D721Med (cell line): ENCODE measurements around the gene GRXCR2.
"Not testable (repeated sequence)": the region's sequence is repeated elsewhere in the genome, so short reads cannot be mapped to it uniquely, and the experiment has no call there.

Source experiments
- DNase-seq: peaks from one replicate; pipeline ENCODE4 v3.0.0; 2011; ENCODE audit warnings: low spot score; ENCODE audit not compliant: insufficient read length
- FAIRE-seq: peaks from 2 replicates; lab custom pipeline; 2011; peaks lifted over from hg19 to GRCh38; lab: Jason Lieb, UNC
- TF ChIP-seq, protein P1 (sequence below): IDR thresholded peaks from 2 replicates; pipeline ENCODE4 v1.5.1; 2012; ENCODE audit warnings: mild to moderate bottlenecking, control low read depth; ENCODE audit not compliant: insufficient read depth; ENCODE audit errors: missing control alignments

Gene GRXCR2

DNA sequence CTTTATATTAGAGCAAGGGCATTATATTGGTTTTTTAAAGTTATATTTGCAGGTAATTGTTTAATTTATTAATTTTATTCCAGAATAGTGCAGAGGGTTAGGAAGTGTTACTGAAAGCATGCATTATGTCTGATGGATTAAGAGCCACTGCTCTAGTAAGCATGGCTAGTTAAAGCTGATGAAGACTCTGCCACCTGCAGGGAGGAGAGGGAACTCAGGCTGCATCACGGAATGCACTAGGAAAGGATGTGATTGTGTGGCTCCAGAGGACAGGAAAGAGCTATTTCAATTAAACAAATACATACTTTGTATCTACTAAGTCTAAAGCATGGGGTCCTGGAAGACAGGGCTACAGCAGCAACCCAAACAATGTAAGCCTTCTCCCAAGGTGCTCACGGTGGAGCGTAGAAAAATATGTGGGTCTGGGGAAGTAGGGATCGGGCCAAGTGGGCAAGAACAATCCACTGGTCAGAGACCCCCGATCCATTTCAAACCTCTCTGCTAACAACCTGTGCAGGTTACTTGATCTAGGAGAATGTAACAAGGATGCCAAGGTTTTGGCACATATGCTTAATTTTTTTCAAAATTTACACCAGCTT lies 15.3 kb upstream of the GRXCR2 start:
- peak; percentile 23 for DNase-seq
- FAIRE-seq = peak; percentile 77
- TF ChIP-seq, protein P1, sequence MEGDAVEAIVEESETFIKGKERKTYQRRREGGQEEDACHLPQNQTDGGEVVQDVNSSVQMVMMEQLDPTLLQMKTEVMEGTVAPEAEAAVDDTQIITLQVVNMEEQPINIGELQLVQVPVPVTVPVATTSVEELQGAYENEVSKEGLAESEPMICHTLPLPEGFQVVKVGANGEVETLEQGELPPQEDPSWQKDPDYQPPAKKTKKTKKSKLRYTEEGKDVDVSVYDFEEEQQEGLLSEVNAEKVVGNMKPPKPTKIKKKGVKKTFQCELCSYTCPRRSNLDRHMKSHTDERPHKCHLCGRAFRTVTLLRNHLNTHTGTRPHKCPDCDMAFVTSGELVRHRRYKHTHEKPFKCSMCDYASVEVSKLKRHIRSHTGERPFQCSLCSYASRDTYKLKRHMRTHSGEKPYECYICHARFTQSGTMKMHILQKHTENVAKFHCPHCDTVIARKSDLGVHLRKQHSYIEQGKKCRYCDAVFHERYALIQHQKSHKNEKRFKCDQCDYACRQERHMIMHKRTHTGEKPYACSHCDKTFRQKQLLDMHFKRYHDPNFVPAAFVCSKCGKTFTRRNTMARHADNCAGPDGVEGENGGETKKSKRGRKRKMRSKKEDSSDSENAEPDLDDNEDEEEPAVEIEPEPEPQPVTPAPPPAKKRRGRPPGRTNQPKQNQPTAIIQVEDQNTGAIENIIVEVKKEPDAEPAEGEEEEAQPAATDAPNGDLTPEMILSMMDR = peak; percentile 83

DNA sequence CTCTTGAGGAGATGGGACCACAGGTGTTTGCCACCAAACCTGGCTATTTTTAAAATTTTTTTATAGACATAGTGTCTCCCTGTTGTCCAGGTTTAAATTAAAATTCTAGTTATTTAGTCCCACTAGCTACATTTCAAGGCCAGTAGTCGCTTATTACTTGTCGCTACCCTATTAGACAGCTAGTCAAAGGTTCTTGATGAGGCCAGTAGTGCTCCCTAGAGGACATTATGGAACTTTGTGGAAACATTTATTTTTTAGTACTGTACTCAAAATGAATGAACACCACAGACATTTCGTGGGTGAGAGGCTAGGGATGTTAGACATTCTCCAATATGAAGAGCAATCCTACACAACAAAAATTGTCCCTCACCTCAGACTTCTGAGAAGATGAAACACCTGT lies 14.4 kb upstream of the GRXCR2 start:
- DNase-seq (no peak), FAIRE-seq (no peak)
- TF ChIP-seq, protein P1 = no peak

DNA sequence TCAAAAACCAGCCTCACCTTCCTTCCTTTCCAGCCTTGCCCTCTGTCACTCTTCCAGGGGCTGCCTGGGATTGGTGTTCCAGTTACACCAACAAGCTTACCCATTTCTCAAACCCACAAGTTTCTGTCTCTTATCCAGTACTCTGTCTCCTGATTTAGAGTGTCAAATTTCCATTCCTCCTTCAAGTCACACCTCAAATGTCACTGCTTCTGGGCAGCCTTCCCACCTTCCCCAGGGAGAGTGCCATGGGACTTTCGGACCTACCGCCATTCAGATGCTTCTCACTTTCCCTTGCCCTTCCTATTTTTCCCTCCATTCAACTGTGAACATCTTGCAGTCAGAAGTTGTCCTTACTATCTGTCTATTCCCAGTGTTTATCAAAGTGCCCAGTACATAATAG lies 2.0 kb upstream of the GRXCR2 start:
- DNase-seq (no peak), FAIRE-seq (no peak)
- TF ChIP-seq, protein P1 = no peak

DNA sequence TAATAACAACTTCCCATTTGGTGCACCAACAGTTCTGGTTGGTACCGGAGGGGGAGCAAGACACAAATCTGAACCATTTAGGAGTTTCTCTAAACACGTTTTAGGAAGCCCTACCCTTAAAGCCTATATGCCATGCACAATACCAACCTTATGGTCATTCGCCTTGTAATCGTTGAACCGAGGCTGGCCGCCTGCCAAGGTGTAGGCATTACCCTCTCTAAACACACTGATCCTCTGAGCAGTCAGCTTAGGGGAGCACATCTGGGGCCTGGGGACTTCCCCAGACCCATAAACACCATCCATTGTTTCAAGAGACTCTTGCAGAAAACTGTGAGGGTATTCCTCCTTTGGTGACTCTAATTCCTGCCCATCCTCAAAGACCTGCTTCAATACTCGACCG lies 328 bp downstream of the GRXCR2 start:
- FAIRE-seq (no peak), DNase-seq (no peak)
- TF ChIP-seq, protein P1 = no peak

DNA sequence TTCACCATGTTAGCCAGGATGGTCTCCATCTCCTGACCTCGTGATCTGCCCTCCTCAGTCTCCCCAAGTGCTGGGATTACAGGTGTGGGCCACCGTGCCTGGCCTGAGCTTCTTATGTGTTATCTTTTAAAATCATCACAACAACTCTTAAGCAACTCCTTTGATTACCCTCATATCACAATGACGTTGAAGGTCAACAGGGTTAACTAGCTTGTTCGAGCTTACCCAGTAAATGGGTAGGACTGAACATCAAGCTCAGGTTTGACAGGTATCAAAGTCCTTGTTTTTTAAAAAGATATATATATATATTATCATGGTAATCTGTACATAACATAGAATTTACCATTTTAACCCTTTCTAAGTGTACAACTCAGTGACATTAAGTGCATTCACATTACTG lies 3.1 kb downstream of the GRXCR2 start:
- DNase-seq (no peak), FAIRE-seq (no peak)
- TF ChIP-seq, protein P1 = no peak

DNA sequence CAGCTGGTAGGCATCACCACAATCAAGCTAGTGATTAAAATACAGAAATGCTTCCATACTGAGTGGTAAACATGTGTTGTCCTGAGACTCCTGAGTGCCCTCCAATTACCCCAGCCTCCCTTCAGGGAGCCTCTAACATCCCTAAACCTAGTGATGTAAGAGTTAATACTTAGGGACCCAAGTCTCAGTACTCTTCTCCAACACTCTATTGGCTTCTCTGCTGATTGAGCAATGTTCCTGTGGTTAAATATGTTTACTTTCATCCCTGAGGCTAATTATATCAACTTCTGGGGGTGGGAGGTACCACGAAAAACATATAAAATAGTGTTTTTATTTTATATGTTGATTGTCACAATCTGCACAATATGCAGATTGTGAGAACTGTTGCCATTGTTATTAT lies 5.0 kb downstream of the GRXCR2 start:
- TF ChIP-seq, protein P1 = no peak
- DNase-seq (no peak), FAIRE-seq (no peak)

DNA sequence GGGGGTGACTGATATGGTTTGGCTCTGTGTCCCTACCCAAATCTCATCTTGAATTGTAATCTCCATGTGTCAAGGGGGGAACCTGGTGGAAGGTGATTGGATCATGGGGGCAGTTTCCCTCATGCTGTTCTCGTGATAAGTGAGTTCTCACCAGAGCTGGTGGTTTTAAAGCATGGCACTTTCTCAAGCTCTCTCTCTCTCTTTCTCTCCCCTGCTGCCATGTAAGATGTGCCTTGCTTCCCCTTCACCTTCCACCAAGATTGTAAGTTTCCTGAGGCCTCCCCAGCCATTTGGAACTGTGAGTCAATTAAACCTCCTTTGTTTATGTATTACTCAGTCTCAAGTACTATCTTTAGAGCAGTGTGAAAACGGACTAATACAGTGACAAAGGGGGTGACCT lies 8.4 kb downstream of the GRXCR2 start:
- not testable (repeated sequence) for FAIRE-seq, DNase-seq

DNA sequence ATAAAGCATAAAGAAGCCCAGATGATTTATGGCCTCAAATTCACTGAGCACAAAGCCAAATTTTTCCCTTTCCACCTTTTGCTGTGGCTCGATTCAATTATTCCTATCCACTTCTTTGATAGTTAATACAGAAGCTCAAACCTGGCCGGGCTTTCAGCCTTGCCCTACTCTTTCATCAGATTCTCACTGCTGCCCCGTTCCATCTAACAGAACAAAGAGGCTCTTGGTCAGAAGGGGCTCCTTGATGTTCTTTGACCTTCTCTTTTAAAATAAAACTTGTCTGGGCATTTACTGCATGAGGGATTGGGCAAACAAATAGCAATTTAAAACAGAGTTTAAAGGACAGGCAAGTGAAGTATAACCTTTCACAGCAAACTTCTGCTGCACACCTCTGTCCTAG lies 9.8 kb downstream of the GRXCR2 start:
- DNase-seq (no peak), FAIRE-seq (no peak)
- TF ChIP-seq, protein P1 = no peak
